Prostate gland (tissue), 2 donors: Measurements from ENCODE around the gene ZNF12. TPM values are rescaled to one million over a fixed set of nuclear protein-coding genes. Genes with fewer than 3 reads are reported as not detected.

Experiments used
- DNase-seq: peaks from one replicate; pipeline ENCODE4 v3.0.0-alpha.2; 2019; ENCODE audit warnings: low spot score
- H3K27ac ChIP-seq, 2 donors: fragments of 200-600 bp; sonication (generic); 2 replicates each; pipeline ENCODE4 v1.5.1; 2017 to 2019
- H3K27me3 ChIP-seq: fragments of 200-600 bp; sonication (generic); replicated peaks from 2 replicates; pipeline ENCODE4 v1.5.1; 2019; ENCODE audit not compliant: insufficient read depth
- H3K36me3 ChIP-seq, 2 donors: fragments of 200-600 bp; sonication (generic); 1 replicate in 1 of 2; 2 replicates in 1 of 2; pipeline versions ENCODE4 v1.5.1 to v1.8.1; 2017 to 2019
- H3K4me1 ChIP-seq: fragments of 200-600 bp; sonication (generic); replicated peaks from 2 replicates; pipeline ENCODE4 v1.5.1; 2019
- H3K4me3 ChIP-seq, 2 donors: fragments of 200-600 bp; sonication (generic); 2 replicates each; pipeline ENCODE4 v1.5.1; 2017 to 2019
- H3K9me3 ChIP-seq: fragments of 200-600 bp; sonication (generic); 2 replicates; pipeline ENCODE4 v1.5.1; 2017
- POLR2A ChIP-seq: fragments of 450-650 bp; IDR thresholded peaks from one replicate; pipeline ENCODE4 v1.6.1; 2016; ENCODE audit warnings: antibody characterized with exemption, mild to moderate bottlenecking
- POLR2AphosphoS5 ChIP-seq: sonication (generic); formaldehyde crosslinking; IDR thresholded peaks from one replicate; pipeline ENCODE4 v1.6.1; 2017; ENCODE audit warnings: antibody characterized with exemption
- WGBS: methylation state at CpG from one replicate; pipeline ENCODE4 v1.1.5; 2018; 5-methylcytosine and 5-hydroxymethylcytosine counted together
- intact Hi-C: fragments of 100-400 bp; cut with DNase I; formaldehyde crosslinking; loops from one replicate; pipeline ENCODE4 v1.14.2; 2022
- total RNA-seq, 2 donors: library from RNA; depleted of rRNA; stranded (reverse); fragments of >200 nt; gene quantifications; one replicate each; pipeline ENCODE4 v1.1.0, GENCODE V29; 2016
- TF ChIP-seq, protein P1 (sequence below), 4 experiments: fragments of 200-600 bp in 2 of 4; fragments of 450-650 bp in 2 of 4; sonication (generic) in 2 of 4; IDR thresholded peaks; 1 replicate in 3 of 4; 2 replicates in 1 of 4; pipeline ENCODE4 v1.5.1; 2016 to 2019; ENCODE audit warnings: antibody characterized with exemption in 4 of 4, mild to moderate bottlenecking in 2 of 4, moderate library complexity in 2 of 4

ZNF12 gene
- total RNA-seq, 2 donors from 2014 or later, result 22.1 to 24.1 TPM

DNA sequence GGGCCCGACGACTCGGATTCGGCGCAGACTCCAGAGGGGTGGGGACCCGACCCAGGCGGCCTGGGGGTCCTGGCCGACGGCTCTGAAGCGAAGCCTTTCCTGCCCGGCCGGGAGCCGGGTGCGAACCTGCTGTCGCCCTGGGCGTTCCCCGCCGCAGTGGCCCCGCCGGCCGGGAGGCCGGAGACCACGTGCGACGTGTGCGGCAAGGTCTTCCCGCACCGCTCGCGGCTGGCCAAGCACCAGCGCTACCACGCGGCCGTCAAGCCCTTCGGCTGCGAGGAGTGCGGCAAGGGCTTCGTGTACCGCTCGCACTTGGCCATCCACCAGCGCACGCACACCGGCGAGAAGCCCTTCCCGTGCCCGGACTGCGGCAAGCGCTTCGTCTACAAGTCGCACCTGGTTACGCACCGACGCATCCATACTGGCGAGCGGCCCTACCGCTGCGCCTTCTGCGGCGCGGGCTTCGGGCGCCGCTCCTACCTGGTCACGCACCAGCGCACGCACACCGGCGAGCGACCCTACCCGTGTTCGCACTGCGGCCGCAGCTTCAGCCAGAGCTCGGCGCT lies 54.2 kb downstream of the ZNF12 start:
- Histone ChIP-seq H3K4me1 (no peaks in the 10 kb centered on the region), H3K9me3 (no peaks in the 10 kb centered on the region), H3K36me3 (peaks cover 0 to 35% of the 10 kb centered on the region in 2 donors), H3K4me3 (no peak overlapping the region), H3K27ac (no peak overlapping the region), H3K27me3 (no peaks in the 10 kb centered on the region)
- TF ChIP-seq POLR2AphosphoS5 (no peak), POLR2A (no peak)
- TF ChIP-seq, protein P1, sequence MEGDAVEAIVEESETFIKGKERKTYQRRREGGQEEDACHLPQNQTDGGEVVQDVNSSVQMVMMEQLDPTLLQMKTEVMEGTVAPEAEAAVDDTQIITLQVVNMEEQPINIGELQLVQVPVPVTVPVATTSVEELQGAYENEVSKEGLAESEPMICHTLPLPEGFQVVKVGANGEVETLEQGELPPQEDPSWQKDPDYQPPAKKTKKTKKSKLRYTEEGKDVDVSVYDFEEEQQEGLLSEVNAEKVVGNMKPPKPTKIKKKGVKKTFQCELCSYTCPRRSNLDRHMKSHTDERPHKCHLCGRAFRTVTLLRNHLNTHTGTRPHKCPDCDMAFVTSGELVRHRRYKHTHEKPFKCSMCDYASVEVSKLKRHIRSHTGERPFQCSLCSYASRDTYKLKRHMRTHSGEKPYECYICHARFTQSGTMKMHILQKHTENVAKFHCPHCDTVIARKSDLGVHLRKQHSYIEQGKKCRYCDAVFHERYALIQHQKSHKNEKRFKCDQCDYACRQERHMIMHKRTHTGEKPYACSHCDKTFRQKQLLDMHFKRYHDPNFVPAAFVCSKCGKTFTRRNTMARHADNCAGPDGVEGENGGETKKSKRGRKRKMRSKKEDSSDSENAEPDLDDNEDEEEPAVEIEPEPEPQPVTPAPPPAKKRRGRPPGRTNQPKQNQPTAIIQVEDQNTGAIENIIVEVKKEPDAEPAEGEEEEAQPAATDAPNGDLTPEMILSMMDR (IDR thresholded peaks at IDR 0.05), result no peak
- DNase-seq, result no peak
- intact Hi-C loops, result no loop called here
- WGBS, result 96% methylated on average over 74 of the region's 75 CpGs

DNA sequence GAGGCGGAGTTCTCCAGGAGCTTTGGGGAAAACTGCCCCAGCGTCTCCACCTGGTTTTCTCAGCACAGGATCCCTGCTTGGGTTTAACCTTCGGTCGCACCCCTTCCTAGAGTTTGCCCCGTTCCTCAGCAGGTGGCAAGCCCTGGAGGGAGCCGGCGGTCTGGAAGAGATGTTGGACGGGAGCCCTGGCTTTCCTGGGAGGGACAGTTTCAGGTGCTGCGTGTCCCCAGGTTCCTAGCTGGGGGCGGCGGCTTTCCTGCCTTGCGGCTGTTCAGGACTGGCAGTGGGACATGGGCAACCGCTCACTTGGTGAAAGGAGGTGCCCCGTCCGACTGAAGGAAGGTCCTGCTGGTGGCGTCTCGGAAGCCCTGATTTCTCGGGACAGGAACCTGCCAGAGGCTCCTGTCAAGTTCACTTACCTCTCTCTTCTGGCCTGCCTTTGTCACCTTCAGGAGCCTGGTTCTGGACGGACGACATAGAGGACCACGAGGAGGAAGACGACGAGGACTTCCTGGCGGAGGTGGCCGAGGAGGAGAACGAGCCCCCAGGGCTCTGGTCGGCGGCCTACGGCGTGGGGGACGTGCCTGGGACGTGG lies 54.8 kb downstream of the ZNF12 start:
- TF ChIP-seq POLR2A (no peak), POLR2AphosphoS5 (no peak)
- TF ChIP-seq, protein P1 (IDR thresholded peaks at IDR 0.05), result no peak
- no peak for DNase-seq
- intact Hi-C loops, result no loop called here
- peaks cover 0 to 35% of the 10 kb centered on the region in 2 donors for H3K36me3 ChIP-seq
- H3K4me3 ChIP-seq, result no peak overlapping the region
- 98% methylated on average over 31 of the region's 32 CpGs for WGBS
- no peaks in the 10 kb centered on the region for H3K27me3 ChIP-seq
- H3K9me3 ChIP-seq, result no peaks in the 10 kb centered on the region
- no peak overlapping the region for H3K27ac ChIP-seq
- no peaks in the 10 kb centered on the region for H3K4me1 ChIP-seq

DNA sequence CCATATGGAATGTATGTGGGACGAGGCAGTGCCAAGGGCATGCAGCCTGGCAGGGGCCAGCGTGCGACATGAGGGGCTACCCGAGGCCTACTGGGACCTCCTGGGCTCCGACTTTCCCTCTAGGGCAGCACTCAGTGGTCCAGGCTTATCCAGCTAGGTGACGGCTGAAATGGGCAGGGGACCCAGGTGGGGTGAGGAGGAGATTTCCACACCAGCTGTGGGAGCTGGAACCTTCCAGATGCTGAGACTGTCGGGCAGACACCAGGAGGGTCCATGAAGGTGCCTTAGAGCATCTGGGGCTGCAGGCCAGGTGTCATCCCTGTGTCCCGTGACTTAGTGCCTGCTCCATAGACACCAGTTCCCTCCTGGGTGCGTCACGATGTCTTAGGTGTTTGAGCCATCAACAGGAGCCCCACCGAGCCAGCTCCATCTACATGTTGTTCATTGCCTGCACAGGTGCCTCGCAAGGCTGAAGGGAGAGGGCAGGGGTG lies 56.2 kb downstream of the ZNF12 start:
- H3K9me3 ChIP-seq, result no peaks in the 10 kb centered on the region
- TF ChIP-seq POLR2A (no peak), POLR2AphosphoS5 (no peak)
- TF ChIP-seq, protein P1 (IDR thresholded peaks at IDR 0.05), result no peak
- H3K27me3 ChIP-seq, result no peaks in the 10 kb centered on the region
- DNase-seq, result no peak
- no peaks in the 10 kb centered on the region for H3K4me1 ChIP-seq
- H3K4me3 ChIP-seq, result no peak overlapping the region
- WGBS, result 96% methylated on average over 12 of the region's 12 CpGs
- peaks cover 0 to 35% of the 10 kb centered on the region in 2 donors for H3K36me3 ChIP-seq
- intact Hi-C loops, result no loop called here
- H3K27ac ChIP-seq, result no peak overlapping the region

GRCh38 chr7:6650086-6650485 lies 56.7 kb downstream of the ZNF12 start:
- TF ChIP-seq POLR2AphosphoS5, result no peak
- TF ChIP-seq, protein P1 (IDR thresholded peaks at IDR 0.05), result no peak
- no peak for TF ChIP-seq POLR2A
- H3K27ac ChIP-seq, result no peak overlapping the region
- intact Hi-C loops, result no loop called here
- DNase-seq, result no peak
- no peaks in the 10 kb centered on the region for H3K4me1 ChIP-seq
- 96% methylated on average over 10 of the region's 10 CpGs for WGBS
- no peaks in the 10 kb centered on the region for H3K27me3 ChIP-seq
- no peak overlapping the region for H3K4me3 ChIP-seq
- H3K36me3 ChIP-seq, result peaks cover 0 to 38% of the 10 kb centered on the region in 2 donors
- H3K9me3 ChIP-seq, result no peaks in the 10 kb centered on the region
